Tibial artery (tissue), 4 donors: ENCODE results near the gene KIF5C.

Experiments
- DNase-seq, 2 donors: peaks; one replicate each; pipeline ENCODE4 v3.0.0-alpha.2; 2019
- H3K27ac ChIP-seq, 2 donors: fragments of 200-600 bp; sonication (generic) in 1 of 2; 1 replicate in 1 of 2; 2 replicates in 1 of 2; pipeline ENCODE4 v1.5.1; 2018 to 2019; ENCODE audit warnings: mild to moderate bottlenecking in 1 of 2
- H3K27me3 ChIP-seq, 2 donors: fragments of 200-600 bp; sonication (generic) in 1 of 2; one replicate each; pipeline versions ENCODE4 v1.5.1 to v1.6.0; 2016 to 2019
- H3K36me3 ChIP-seq, 3 donors: fragments of 200-600 bp; sonication (generic) in 2 of 3; one replicate each; pipeline ENCODE4 v1.5.1; 2016 to 2019; ENCODE audit warnings: mild to moderate bottlenecking in 2 of 3
- H3K4me1 ChIP-seq, 4 donors: fragments of 200-600 bp; sonication (generic) in 2 of 4; 1 replicate in 3 of 4; 2 replicates in 1 of 4; pipeline ENCODE4 v1.5.1; 2016 to 2019
- H3K4me3 ChIP-seq, 2 donors: fragments of 200-600 bp; sonication (generic) in 1 of 2; 1 replicate in 1 of 2; 2 replicates in 1 of 2; pipeline ENCODE4 v1.5.1; 2018 to 2019; ENCODE audit warnings: mild to moderate bottlenecking in 2 of 2
- H3K9me3 ChIP-seq, 3 donors: fragments of 200-600 bp; sonication (generic) in 1 of 3; one replicate each; pipeline ENCODE4 v1.5.1; 2016 to 2019
- intact Hi-C: fragments of 100-400 bp; cut with DNase I; formaldehyde crosslinking; loops from one replicate; pipeline ENCODE4 v1.15.0; 2023; ENCODE audit warnings: low total_unique reads
- TF ChIP-seq, protein P1 (sequence below), 2 experiments: fragments of 200-600 bp in 1 of 2; fragments of 450-650 bp in 1 of 2; IDR thresholded peaks; one replicate each; pipeline ENCODE4 v1.5.1; 2017 to 2019; ENCODE audit warnings: antibody characterized with exemption in 2 of 2, mild to moderate bottlenecking in 1 of 2, moderate library complexity in 1 of 2

The KIF5C gene

DNA sequence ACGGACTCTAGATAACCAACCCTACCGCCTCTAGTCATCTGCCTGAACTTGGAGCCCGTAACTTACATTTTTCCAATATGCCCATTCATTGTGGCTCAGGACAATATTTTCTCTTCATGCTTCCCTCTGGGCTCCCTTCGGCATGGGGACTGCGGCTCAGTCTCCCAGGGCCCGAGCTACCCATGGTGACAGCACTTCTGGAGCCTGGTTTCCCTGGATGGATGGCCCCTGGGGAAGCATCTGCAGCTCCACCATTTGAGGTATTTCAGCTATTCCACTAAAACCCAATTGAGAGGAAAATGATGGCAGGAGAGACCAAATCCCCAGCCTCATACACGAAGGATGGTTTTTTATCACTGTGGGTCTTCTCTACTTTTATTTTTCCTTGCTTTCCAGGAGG lies 74.3 kb downstream of the KIF5C start:
- TF ChIP-seq, protein P1, sequence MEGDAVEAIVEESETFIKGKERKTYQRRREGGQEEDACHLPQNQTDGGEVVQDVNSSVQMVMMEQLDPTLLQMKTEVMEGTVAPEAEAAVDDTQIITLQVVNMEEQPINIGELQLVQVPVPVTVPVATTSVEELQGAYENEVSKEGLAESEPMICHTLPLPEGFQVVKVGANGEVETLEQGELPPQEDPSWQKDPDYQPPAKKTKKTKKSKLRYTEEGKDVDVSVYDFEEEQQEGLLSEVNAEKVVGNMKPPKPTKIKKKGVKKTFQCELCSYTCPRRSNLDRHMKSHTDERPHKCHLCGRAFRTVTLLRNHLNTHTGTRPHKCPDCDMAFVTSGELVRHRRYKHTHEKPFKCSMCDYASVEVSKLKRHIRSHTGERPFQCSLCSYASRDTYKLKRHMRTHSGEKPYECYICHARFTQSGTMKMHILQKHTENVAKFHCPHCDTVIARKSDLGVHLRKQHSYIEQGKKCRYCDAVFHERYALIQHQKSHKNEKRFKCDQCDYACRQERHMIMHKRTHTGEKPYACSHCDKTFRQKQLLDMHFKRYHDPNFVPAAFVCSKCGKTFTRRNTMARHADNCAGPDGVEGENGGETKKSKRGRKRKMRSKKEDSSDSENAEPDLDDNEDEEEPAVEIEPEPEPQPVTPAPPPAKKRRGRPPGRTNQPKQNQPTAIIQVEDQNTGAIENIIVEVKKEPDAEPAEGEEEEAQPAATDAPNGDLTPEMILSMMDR (IDR thresholded peaks at IDR 0.05), result no peak
- Histone ChIP-seq H3K4me3 (no peak overlapping the region), H3K27me3 (no peaks in the 10 kb centered on the region), H3K36me3 (no peaks in the 10 kb centered on the region), H3K9me3 (peaks cover 0 to 5% (median 0%) of the 10 kb centered on the region in 3 donors), H3K4me1 (no peaks in the 10 kb centered on the region), H3K27ac (no peak overlapping the region)
- intact Hi-C loops, result no loop called here
- DNase-seq, result no peak

DNA sequence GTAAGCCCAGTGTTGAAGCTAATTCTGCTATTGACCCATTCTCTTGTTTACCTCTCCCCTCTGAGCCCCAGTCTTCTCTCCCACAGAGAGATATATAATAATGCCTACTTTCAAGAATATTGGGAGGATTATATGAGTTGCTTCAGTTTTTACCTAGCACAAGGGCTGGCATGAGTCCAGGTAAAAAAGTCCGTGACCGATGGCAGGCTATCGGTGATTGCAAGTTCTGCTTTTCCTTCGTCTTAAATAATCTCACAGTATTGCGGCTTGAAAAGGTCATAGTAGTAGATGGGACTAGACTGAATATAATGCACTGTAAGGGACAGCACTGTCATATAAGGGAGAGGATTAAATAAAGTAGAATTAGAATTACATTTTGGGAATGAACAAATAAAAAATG lies 77.6 kb downstream of the KIF5C start:
- Histone ChIP-seq H3K27me3 (no peaks in the 10 kb centered on the region), H3K27ac (no peak overlapping the region), H3K4me3 (no peak overlapping the region), H3K36me3 (no peaks in the 10 kb centered on the region), H3K9me3 (no peaks in the 10 kb centered on the region), H3K4me1 (no peaks in the 10 kb centered on the region)
- TF ChIP-seq, protein P1 (IDR thresholded peaks at IDR 0.05), result no peak
- intact Hi-C loops, result no loop called here
- no peak for DNase-seq

DNA sequence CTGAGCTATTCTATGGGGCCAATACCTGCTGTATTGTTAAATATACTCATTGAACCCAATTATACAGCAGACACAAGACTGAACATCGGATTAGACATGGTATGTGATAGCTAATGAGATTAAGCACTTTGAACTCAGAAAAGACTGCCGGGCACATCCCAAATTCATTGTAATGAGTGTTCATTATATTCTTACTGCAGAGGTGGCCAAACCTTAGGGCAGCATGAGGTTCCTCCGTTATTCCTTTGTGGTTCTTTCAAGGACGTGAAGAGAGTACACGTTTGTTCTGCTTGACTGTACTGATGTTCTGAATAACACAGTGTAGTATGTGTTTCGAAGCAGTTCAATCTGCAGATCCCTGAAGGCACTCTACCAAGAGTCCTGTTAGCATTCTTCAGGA lies 78.4 kb downstream of the KIF5C start:
- TF ChIP-seq, protein P1 (IDR thresholded peaks at IDR 0.05), result no peak
- DNase-seq, result no peak
- Histone ChIP-seq H3K27ac (no peak overlapping the region), H3K4me3 (no peak overlapping the region), H3K27me3 (no peaks in the 10 kb centered on the region), H3K9me3 (no peaks in the 10 kb centered on the region), H3K4me1 (no peaks in the 10 kb centered on the region), H3K36me3 (no peaks in the 10 kb centered on the region)
- intact Hi-C loops, result no loop called here

DNA sequence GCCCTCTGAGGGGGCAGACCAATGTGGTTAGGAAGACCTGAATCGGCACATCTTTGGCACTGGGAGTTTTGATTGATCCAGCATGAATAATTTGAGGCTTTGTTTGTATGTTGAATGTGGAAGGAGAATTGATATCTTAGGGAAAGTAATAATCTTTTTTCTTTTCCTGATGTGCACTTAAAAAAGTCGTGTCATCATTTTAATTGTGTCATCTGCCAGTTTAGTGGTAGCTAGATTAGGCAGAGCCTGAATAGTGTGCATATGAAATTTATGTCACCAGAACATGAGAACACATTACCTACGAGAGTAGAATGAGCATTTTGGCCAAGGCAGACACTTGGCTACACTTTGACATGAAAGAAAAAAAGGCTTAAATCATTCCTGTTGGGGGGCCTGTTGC lies 79.5 kb downstream of the KIF5C start:
- intact Hi-C loops, result no loop called here
- no peak overlapping the region for H3K4me3 ChIP-seq
- no peaks in the 10 kb centered on the region for H3K4me1 ChIP-seq
- H3K27me3 ChIP-seq, result no peaks in the 10 kb centered on the region
- DNase-seq, result no peak
- no peaks in the 10 kb centered on the region for H3K36me3 ChIP-seq
- TF ChIP-seq, protein P1 (IDR thresholded peaks at IDR 0.05), result no peak
- no peaks in the 10 kb centered on the region for H3K9me3 ChIP-seq
- no peak overlapping the region for H3K27ac ChIP-seq

DNA sequence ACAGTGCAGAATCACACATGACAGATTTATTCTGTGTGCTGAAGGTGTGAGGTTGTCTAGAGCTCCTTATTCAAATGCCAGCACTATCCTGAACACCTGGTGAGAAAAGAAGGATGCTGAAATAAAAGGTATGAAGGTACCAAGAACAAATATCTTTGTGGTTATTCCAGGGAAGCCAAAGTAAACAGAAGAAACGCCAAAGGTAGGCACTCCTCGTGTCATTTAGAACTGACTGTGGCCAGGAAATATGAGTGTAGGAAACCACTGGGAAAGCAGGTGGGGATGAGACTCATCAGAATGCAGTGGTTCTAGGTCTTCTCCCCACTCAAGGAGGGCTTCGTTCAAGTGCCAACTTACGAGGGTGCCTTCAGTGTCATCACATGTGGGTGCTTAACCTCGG lies 80.8 kb downstream of the KIF5C start:
- intact Hi-C loops, result no loop called here
- no peaks in the 10 kb centered on the region for H3K9me3 ChIP-seq
- no peak overlapping the region for H3K4me3 ChIP-seq
- no peaks in the 10 kb centered on the region for H3K36me3 ChIP-seq
- DNase-seq, result no peak
- no peak overlapping the region for H3K27ac ChIP-seq
- H3K27me3 ChIP-seq, result no peaks in the 10 kb centered on the region
- TF ChIP-seq, protein P1 (IDR thresholded peaks at IDR 0.05), result no peak
- no peaks in the 10 kb centered on the region for H3K4me1 ChIP-seq

DNA sequence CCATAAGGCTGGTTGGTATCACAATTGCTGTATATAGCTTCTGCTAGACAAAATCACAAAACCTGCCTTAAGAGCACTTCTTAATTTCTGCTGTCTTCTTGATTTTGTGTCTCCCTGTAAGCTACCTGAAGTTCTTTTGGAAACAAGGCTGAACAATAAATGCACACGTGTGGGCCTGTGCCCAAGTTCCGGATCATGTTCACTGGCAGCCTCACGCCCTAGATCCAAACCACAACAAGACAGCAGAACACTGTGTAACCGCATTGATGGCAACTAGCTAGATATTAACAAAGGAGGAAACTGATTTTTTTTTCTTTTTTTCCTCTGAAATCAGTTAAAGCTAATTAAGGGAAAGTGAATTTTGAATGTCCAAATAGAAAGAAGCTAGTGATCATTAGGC lies 82.0 kb downstream of the KIF5C start:
- no peaks in the 10 kb centered on the region for H3K4me1 ChIP-seq
- no peak overlapping the region for H3K27ac ChIP-seq
- no peak overlapping the region for H3K4me3 ChIP-seq
- H3K27me3 ChIP-seq, result no peaks in the 10 kb centered on the region
- no peaks in the 10 kb centered on the region for H3K9me3 ChIP-seq
- no peaks in the 10 kb centered on the region for H3K36me3 ChIP-seq
- TF ChIP-seq, protein P1 (IDR thresholded peaks at IDR 0.05), result no peak
- intact Hi-C loops, result no loop called here
- no peak for DNase-seq
